H9 (cell line): ENCODE measurements around the gene RAI1. TPM values are rescaled to one million over a fixed set of nuclear protein-coding genes. Genes with fewer than 3 reads are reported as not detected.

Experiments
- DNase-seq: peaks from one replicate; pipeline ENCODE4 v3.0.0-alpha.2; 2017
- H2AFZ ChIP-seq: one replicate; pipeline ENCODE4 v1.6.1; 2013; ENCODE audit warnings: mild to moderate bottlenecking, low read length, control low read depth, moderate library complexity
- H2AK5ac ChIP-seq: 2 replicates; pipeline ENCODE4 v1.6.1; 2013; ENCODE audit warnings: low read length, control low read depth, mixed read lengths; ENCODE audit not compliant: insufficient read length
- H2BK120ac ChIP-seq: one replicate; pipeline ENCODE4 v1.6.1; 2013; ENCODE audit warnings: low read depth, mild to moderate bottlenecking, low read length, control low read depth, inconsistent platforms; ENCODE audit not compliant: poor library complexity, severe bottlenecking
- H2BK12ac ChIP-seq: 2 replicates; pipeline ENCODE4 v1.6.1; 2013; ENCODE audit warnings: low read length, control low read depth, mixed read lengths, low read depth; ENCODE audit not compliant: insufficient read length
- H2BK15ac ChIP-seq: 2 replicates; pipeline ENCODE4 v1.6.1; 2013; ENCODE audit warnings: low read depth, low read length, control low read depth
- H2BK20ac ChIP-seq: one replicate; pipeline ENCODE4 v1.6.1; 2013; ENCODE audit warnings: low read depth, mild to moderate bottlenecking, low read length, control low read depth, inconsistent platforms; ENCODE audit not compliant: poor library complexity, severe bottlenecking
- H2BK5ac ChIP-seq: 2 replicates; pipeline ENCODE4 v1.6.1; 2013; ENCODE audit warnings: low read length, control low read depth, mixed read lengths; ENCODE audit not compliant: insufficient read length
- H3K14ac ChIP-seq: 2 replicates; pipeline ENCODE4 v1.6.1; 2013; ENCODE audit warnings: low read length, control low read depth; ENCODE audit not compliant: insufficient read depth
- H3K18ac ChIP-seq: 2 replicates; pipeline ENCODE4 v1.6.1; 2013; ENCODE audit warnings: low read depth, mild to moderate bottlenecking, mixed read lengths, low read length, control low read depth; ENCODE audit not compliant: insufficient read length
- H3K23ac ChIP-seq: 2 replicates; pipeline ENCODE4 v1.6.1; 2013; ENCODE audit warnings: low read length, control low read depth, mixed read lengths, low read depth; ENCODE audit not compliant: insufficient read length
- H3K23me2 ChIP-seq: 2 replicates; pipeline ENCODE4 v1.6.1; 2013; ENCODE audit warnings: low read depth, mild to moderate bottlenecking, mixed read lengths, low read length, control low read depth; ENCODE audit not compliant: insufficient read length, poor library complexity, severe bottlenecking
- H3K27ac ChIP-seq: 2 replicates; pipeline ENCODE4 v1.5.1; 2013; ENCODE audit warnings: low read length, control low read depth, mixed read lengths, low read depth; ENCODE audit not compliant: insufficient read length
- H3K27me3 ChIP-seq: 2 replicates; pipeline ENCODE4 v1.6.1; 2013; ENCODE audit warnings: low read length, control low read depth, inconsistent platforms; ENCODE audit not compliant: insufficient read depth
- H3K4ac ChIP-seq: 2 replicates; pipeline ENCODE4 v1.6.1; 2013; ENCODE audit warnings: low read depth, mild to moderate bottlenecking, control low read depth, inconsistent platforms, low read length, moderate library complexity
- H3K4me1 ChIP-seq: 2 replicates; pipeline ENCODE4 v1.6.1; 2013; ENCODE audit warnings: low read length, control low read depth, inconsistent platforms; ENCODE audit not compliant: insufficient read depth
- H3K4me2 ChIP-seq: 2 replicates; pipeline ENCODE4 v1.6.1; 2013; ENCODE audit warnings: low read length, control low read depth, mixed read lengths; ENCODE audit not compliant: insufficient read length, insufficient read depth
- H3K56ac ChIP-seq: 2 replicates; pipeline ENCODE4 v1.6.1; 2013; ENCODE audit warnings: low read depth, mild to moderate bottlenecking, mixed read lengths, low read length, control low read depth; ENCODE audit not compliant: insufficient read length
- H3K79me1 ChIP-seq: 2 replicates; pipeline ENCODE4 v1.6.1; 2013; ENCODE audit warnings: low read depth, mild to moderate bottlenecking, moderate library complexity, low read length, control low read depth, inconsistent platforms; ENCODE audit not compliant: insufficient read depth, poor library complexity, severe bottlenecking
- H3K79me2 ChIP-seq: 2 replicates; pipeline ENCODE4 v1.6.1; 2013; ENCODE audit warnings: low read length, control low read depth, inconsistent platforms; ENCODE audit not compliant: insufficient read depth
- H3K9ac ChIP-seq: 2 replicates; pipeline ENCODE4 v1.6.1; 2013; ENCODE audit warnings: low read length, control low read depth, mixed read lengths; ENCODE audit not compliant: insufficient read length; ENCODE audit errors: extremely low read depth
- H3K9me3 ChIP-seq: one replicate; pipeline ENCODE4 v1.6.1; 2013; ENCODE audit warnings: low read depth, low read length, inconsistent platforms; ENCODE audit not compliant: control insufficient read depth
- H3T11ph ChIP-seq: one replicate; pipeline ENCODE4 v1.6.1; 2013; ENCODE audit warnings: mild to moderate bottlenecking, low read length, control low read depth, inconsistent platforms
- H4K20me1 ChIP-seq: one replicate; pipeline ENCODE4 v1.6.1; 2013; ENCODE audit not compliant: control insufficient read depth, insufficient read length, insufficient read depth
- H4K5ac ChIP-seq: 2 replicates; pipeline ENCODE4 v1.6.1; 2013; ENCODE audit warnings: low read depth, mild to moderate bottlenecking, mixed read lengths, low read length, control low read depth; ENCODE audit not compliant: insufficient read length
- H4K8ac ChIP-seq: replicated peaks from 2 replicates; pipeline ENCODE4 v1.6.1; 2013; ENCODE audit warnings: low read length, control low read depth, mixed read lengths, low read depth; ENCODE audit not compliant: insufficient read length
- H4K91ac ChIP-seq: 2 replicates; pipeline ENCODE4 v1.6.1; 2013; ENCODE audit warnings: low read depth, mild to moderate bottlenecking, moderate library complexity, mixed read lengths, low read length, control low read depth; ENCODE audit not compliant: insufficient read length
- H3K27ac Mint-ChIP-seq, 3 experiments: 2 replicates in 2 of 3; 3 replicates in 1 of 3; pipeline ENCODE4 v1.8.0; 2020 to 2021; ENCODE audit warnings: mixed read lengths in 3 of 3, mild to moderate bottlenecking in 1 of 3, moderate library complexity in 1 of 3
- H3K27me3 Mint-ChIP-seq: 2 replicates; pipeline ENCODE4 v1.8.0; 2021; ENCODE audit warnings: low read depth, mild to moderate bottlenecking, moderate library complexity, mixed read lengths
- H3K36me3 Mint-ChIP-seq, 3 experiments: 2 replicates in 2 of 3; 3 replicates in 1 of 3; pipeline ENCODE4 v1.8.0; 2020 to 2021; ENCODE audit warnings: low read depth in 3 of 3, mixed read lengths in 3 of 3; ENCODE audit not compliant: insufficient read depth in 1 of 3
- H3K4me1 Mint-ChIP-seq, 2 experiments: 2 replicates each; pipeline ENCODE4 v1.8.0; 2020; ENCODE audit warnings: mixed read lengths in 2 of 2
- H3K4me3 Mint-ChIP-seq, 2 experiments: 2 replicates in 1 of 2; 3 replicates in 1 of 2; pipeline ENCODE4 v1.8.0; 2020 to 2021; ENCODE audit warnings: mild to moderate bottlenecking in 2 of 2, mixed read lengths in 2 of 2, moderate library complexity in 1 of 2
- H3K9me3 Mint-ChIP-seq, 2 experiments: 2 replicates in 1 of 2; 3 replicates in 1 of 2; pipeline ENCODE4 v1.8.0; 2020; ENCODE audit warnings: mild to moderate bottlenecking in 2 of 2, mixed read lengths in 2 of 2, moderate library complexity in 1 of 2
- CTCF ChIP-seq: fragments of 200-600 bp; sonication (generic); conservative IDR thresholded peaks from 3 replicates; pipeline ENCODE4 v1.8.0; 2021; ENCODE audit warnings: antibody characterized with exemption, mild to moderate bottlenecking
- WGBS: extraction: QIAGEN DNeasy Blood & Tissue Kit; methylation state at CpG from one replicate; pipeline ENCODE4 v1.1.7; 2013; ENCODE audit warnings: missing lambda C conversion rate, low lambda C conversion rate, mixed read lengths; ENCODE audit not compliant: insufficient read length; ENCODE audit errors: extremely low coverage; 5-methylcytosine and 5-hydroxymethylcytosine counted together
- total RNA-seq: library from RNA; stranded (reverse); gene quantifications from 2 replicates; pipeline ENCODE4 v1.2.1, GENCODE V29; 2021

Gene RAI1
- total RNA-seq, 1 experiment from 2014 or later = 1.5 TPM

- Histone ChIP-seq H3K27ac (no peak overlapping the region), H3T11ph (no peak overlapping the region), H3K23ac (no peak overlapping the region), H3K14ac (no peak overlapping the region), H3K56ac (no peak overlapping the region), H2BK20ac (no peak overlapping the region), H3K27me3 (no peaks in the 10 kb centered on the region; the same call in 1 of the 2 replicates), H3K18ac (no peak overlapping the region), H4K91ac (no peak overlapping the region), H4K8ac (no peak overlapping the region), H2BK120ac (no peak overlapping the region), H3K4me2 (no peak overlapping the region), H3K79me1 (no peaks in the 10 kb centered on the region), H3K79me2 (no peaks in the 10 kb centered on the region), H2BK15ac (no peak overlapping the region), H3K4me1 (peaks cover 3% of the 10 kb centered on the region; the same call in 1 of the 2 replicates), H3K4ac (no peak overlapping the region), H4K20me1 (no peaks in the 10 kb centered on the region), H4K5ac (no peak overlapping the region), H2BK5ac (no peak overlapping the region), H3K23me2 (no peaks in the 10 kb centered on the region), H2AK5ac (no peak overlapping the region), H2BK12ac (no peak overlapping the region), H2AFZ (no peak overlapping the region), H3K9me3 (no peaks in the 10 kb centered on the region), H3K9ac (no peak overlapping the region)
- TF ChIP-seq CTCF = no peak
- no peaks in the 10 kb centered on the region; a peak in 1 of 5 replicates for H3K9me3 Mint-ChIP-seq
- H3K36me3 Mint-ChIP-seq = no peaks in the 10 kb centered on the region
- WGBS = no CpG with 5 or more reads among the region's 13 CpGs
- no peak overlapping the region for H3K27ac Mint-ChIP-seq
- H3K4me3 Mint-ChIP-seq = no peak overlapping the region
- H3K4me1 Mint-ChIP-seq = peaks cover 26 to 40% of the 10 kb centered on the region in 2 experiments
- H3K27me3 Mint-ChIP-seq = peaks cover 39% of the 10 kb centered on the region
- DNase-seq = no peak
These were observed 115.5 kb downstream of the RAI1 start for GRCh38 chr17:17796787-17797061.
